Upper lobe of left lung (tissue), 6 donors: Measurements from ENCODE around the gene ASB2. TPM values are rescaled to one million over a fixed set of nuclear protein-coding genes. Genes with fewer than 3 reads are reported as not detected.

Experiments
- ATAC-seq, 2 donors: fragments of 200-7000 bp; cut with Tn5 transposase; one replicate each; pipeline ENCODE4 v1.9.1; 2022; ENCODE audit warnings: mild to moderate bottlenecking in 2 of 2, moderate library complexity in 2 of 2; ENCODE audit not compliant: low FRiP score in 2 of 2
- DNase-seq, 2 donors: peaks; one replicate each; pipeline ENCODE4 v3.0.0-alpha.2; 2019 to 2020
- H3K27ac ChIP-seq, 4 donors: fragments of 200-600 bp; sonication (generic); one replicate each; pipeline ENCODE4 v1.5.1; 2016 to 2019
- H3K27me3 ChIP-seq, 4 donors: fragments of 200-600 bp; sonication (generic); one replicate each; pipeline ENCODE4 v1.5.1; 2017 to 2019
- H3K36me3 ChIP-seq, 4 donors: fragments of 200-600 bp; sonication (generic); one replicate each; pipeline ENCODE4 v1.5.1; 2016 to 2019
- H3K4me1 ChIP-seq, 4 donors: fragments of 200-600 bp; sonication (generic); one replicate each; pipeline ENCODE4 v1.5.1; 2018 to 2019
- H3K4me3 ChIP-seq, 4 donors: fragments of 200-600 bp; sonication (generic); one replicate each; pipeline ENCODE4 v1.5.1; 2017 to 2019; ENCODE audit warnings: mild to moderate bottlenecking in 2 of 4, moderate library complexity in 1 of 4
- H3K9me3 ChIP-seq, 4 donors: fragments of 200-600 bp; sonication (generic); one replicate each; pipeline ENCODE4 v1.5.1; 2018 to 2019
- EP300 ChIP-seq, 4 donors: sonication (generic); formaldehyde crosslinking; IDR thresholded peaks; one replicate each; pipeline ENCODE4 v1.5.1; 2017; ENCODE audit warnings: antibody characterized with exemption in 4 of 4, control low read depth in 2 of 4
- POLR2A ChIP-seq, 4 donors: fragments of 450-650 bp; IDR thresholded peaks; one replicate each; pipeline ENCODE4 v1.5.1; 2016 to 2017; ENCODE audit warnings: antibody characterized with exemption in 4 of 4, mild to moderate bottlenecking in 2 of 4
- POLR2AphosphoS5 ChIP-seq, 2 donors: sonication (generic); formaldehyde crosslinking; IDR thresholded peaks; one replicate each; pipeline ENCODE4 v1.5.1; 2017; ENCODE audit warnings: antibody characterized with exemption in 2 of 2
- WGBS, 2 donors: methylation state at CpG; one replicate each; pipeline ENCODE4 v1.1.5; 2017 to 2018; 5-methylcytosine and 5-hydroxymethylcytosine counted together
- total RNA-seq, 6 donors: library from RNA; depleted of rRNA in 4 of 6; stranded (reverse); fragments of >200 nt in 4 of 6; gene quantifications; one replicate each; pipeline versions ENCODE4 v1.1.0 to v1.2.1, GENCODE V29; 2016 to 2021
- TF ChIP-seq, protein P1 (sequence below), 6 experiments: fragments of 450-650 bp in 4 of 6; fragments of 200-600 bp in 2 of 6; sonication (generic) in 2 of 6; IDR thresholded peaks; one replicate each; pipeline ENCODE4 v1.5.1; 2016 to 2019; ENCODE audit warnings: antibody characterized with exemption in 6 of 6
- donor health status: DM: no; HTN: no; CAD: no; lungs with moderate emphysema.
- donor health status: DM: no; HTN: yes; CAD: no; lungs with severe emphysema.

The ASB2 gene
- total RNA-seq, 6 donors from 2014 or later: 0.76 to 2.2 (median 1.9) TPM; not detected in 1

DNA sequence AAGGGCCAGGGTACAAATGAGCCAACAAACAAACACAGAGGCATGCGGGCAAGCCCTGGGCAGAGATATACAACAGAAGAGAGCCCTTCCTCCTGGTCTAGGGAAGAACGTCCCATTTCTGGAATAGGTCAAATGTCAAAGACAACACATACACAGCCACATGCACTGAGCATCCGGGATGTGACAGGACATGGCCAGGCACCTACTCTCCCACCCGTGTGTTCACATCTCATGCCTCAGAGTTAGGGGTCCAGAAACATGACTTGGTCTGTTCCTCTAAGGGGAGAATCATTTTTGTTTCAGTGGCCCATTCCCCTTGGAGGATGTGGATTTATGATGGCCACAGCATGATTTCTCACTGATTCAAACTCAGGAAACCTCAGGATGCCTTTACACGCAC is 801 bp upstream of the ASB2 start:
- Histone ChIP-seq H3K27me3 (no peaks in the 10 kb centered on the region), H3K27ac (no peak overlapping the region), H3K9me3 (no peaks in the 10 kb centered on the region), H3K36me3 (no peaks in the 10 kb centered on the region), H3K4me3 (no peak overlapping the region), H3K4me1 (no peaks in the 10 kb centered on the region)
- no peak for TF ChIP-seq POLR2AphosphoS5 (IDR thresholded peaks at IDR 0.05)
- no peak for TF ChIP-seq POLR2A (IDR thresholded peaks at IDR 0.05)
- TF ChIP-seq, protein P1, sequence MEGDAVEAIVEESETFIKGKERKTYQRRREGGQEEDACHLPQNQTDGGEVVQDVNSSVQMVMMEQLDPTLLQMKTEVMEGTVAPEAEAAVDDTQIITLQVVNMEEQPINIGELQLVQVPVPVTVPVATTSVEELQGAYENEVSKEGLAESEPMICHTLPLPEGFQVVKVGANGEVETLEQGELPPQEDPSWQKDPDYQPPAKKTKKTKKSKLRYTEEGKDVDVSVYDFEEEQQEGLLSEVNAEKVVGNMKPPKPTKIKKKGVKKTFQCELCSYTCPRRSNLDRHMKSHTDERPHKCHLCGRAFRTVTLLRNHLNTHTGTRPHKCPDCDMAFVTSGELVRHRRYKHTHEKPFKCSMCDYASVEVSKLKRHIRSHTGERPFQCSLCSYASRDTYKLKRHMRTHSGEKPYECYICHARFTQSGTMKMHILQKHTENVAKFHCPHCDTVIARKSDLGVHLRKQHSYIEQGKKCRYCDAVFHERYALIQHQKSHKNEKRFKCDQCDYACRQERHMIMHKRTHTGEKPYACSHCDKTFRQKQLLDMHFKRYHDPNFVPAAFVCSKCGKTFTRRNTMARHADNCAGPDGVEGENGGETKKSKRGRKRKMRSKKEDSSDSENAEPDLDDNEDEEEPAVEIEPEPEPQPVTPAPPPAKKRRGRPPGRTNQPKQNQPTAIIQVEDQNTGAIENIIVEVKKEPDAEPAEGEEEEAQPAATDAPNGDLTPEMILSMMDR (IDR thresholded peaks at IDR 0.05): no peak
- no peak for TF ChIP-seq EP300 (IDR thresholded peaks at IDR 0.05)
- DNase-seq: no peak
- 72 to 73% methylated on average over 5 of the region's 5 CpGs for WGBS, 2 donors
- no peak for ATAC-seq

DNA sequence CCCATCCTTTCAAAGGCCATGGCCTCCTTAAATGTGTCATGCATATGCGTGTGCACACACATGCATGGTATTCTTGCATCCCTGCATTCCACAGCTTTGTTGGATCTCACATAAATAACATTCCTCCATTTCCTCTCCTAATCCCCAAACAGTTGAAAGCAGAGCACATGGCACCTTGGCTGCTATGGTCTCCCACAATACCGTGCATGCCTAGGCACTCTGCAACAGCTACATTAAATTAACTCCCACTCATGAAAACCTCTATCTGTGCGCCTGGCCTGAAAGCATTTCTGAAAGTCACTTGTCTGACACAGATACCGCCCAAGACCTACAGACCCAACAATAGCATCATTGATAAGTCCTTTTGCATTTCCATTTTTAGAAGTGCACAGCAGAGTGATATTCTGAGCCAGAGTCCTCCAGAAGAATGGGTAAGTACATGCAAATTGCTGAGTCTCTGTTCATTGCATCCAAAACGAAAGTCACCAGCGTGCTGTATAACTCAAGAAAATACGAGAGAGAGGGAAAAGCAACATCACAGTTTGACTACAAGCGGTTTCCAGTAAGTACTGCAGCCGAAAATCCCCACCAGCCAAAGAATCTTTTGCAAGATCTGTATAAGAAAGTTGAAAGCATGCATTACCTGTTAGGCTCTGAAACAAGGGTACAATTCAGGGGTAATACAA is 436 bp downstream of the ASB2 start:
- 71 to 80% methylated on average over 9 of the region's 9 CpGs for WGBS, 2 donors
- no peaks in the 10 kb centered on the region for H3K9me3 ChIP-seq
- H3K4me3 ChIP-seq: peak overlapping the region in 2 of 4 donors; percentile 3 to 9
- peaks cover 0 to 6% (median 4%) of the 10 kb centered on the region in 4 donors for H3K4me1 ChIP-seq
- TF ChIP-seq, protein P1 (IDR thresholded peaks at IDR 0.05): no peak
- no peak for TF ChIP-seq POLR2A (IDR thresholded peaks at IDR 0.05)
- TF ChIP-seq POLR2AphosphoS5 (IDR thresholded peaks at IDR 0.05): no peak
- no peak for TF ChIP-seq EP300 (IDR thresholded peaks at IDR 0.05)
- H3K27me3 ChIP-seq: no peaks in the 10 kb centered on the region
- no peak overlapping the region for H3K27ac ChIP-seq
- no peak for DNase-seq
- ATAC-seq: no peak
- H3K36me3 ChIP-seq: no peaks in the 10 kb centered on the region

DNA sequence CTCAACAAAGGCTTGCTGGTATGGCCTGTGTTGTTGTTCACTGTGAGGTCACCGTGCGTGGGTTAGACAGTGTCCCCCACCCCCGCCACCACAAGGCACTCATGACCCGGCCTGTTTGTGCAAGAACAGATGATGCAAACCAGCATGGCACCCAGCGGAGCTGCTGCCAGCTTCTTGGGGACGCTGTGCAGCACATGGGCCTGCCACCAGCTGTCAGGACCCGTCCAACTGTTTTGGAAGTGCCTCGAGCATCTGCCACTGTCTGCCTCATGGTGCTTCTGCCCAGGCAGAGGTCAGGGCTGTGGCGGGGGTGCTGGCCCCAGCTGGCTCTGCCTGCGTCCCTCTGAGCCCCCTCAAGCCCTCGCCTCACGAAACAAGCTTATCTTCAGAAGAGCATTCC is 1.5 kb downstream of the ASB2 start:
- peaks cover 6 to 11% (median 9%) of the 10 kb centered on the region in 4 donors for H3K4me1 ChIP-seq
- H3K9me3 ChIP-seq: no peaks in the 10 kb centered on the region
- no peak overlapping the region for H3K27ac ChIP-seq
- no peaks in the 10 kb centered on the region for H3K36me3 ChIP-seq
- no peak overlapping the region for H3K4me3 ChIP-seq
- H3K27me3 ChIP-seq: no peaks in the 10 kb centered on the region
- DNase-seq: no peak
- TF ChIP-seq EP300 (IDR thresholded peaks at IDR 0.05): no peak
- no peak for TF ChIP-seq POLR2AphosphoS5 (IDR thresholded peaks at IDR 0.05)
- no peak for TF ChIP-seq POLR2A (IDR thresholded peaks at IDR 0.05)
- TF ChIP-seq, protein P1 (IDR thresholded peaks at IDR 0.05): no peak
- ATAC-seq: no peak
- 79 to 100% methylated on average over 2 to 12 of the region's 12 CpGs for whole genome bisulfite sequencing, 2 donors

DNA sequence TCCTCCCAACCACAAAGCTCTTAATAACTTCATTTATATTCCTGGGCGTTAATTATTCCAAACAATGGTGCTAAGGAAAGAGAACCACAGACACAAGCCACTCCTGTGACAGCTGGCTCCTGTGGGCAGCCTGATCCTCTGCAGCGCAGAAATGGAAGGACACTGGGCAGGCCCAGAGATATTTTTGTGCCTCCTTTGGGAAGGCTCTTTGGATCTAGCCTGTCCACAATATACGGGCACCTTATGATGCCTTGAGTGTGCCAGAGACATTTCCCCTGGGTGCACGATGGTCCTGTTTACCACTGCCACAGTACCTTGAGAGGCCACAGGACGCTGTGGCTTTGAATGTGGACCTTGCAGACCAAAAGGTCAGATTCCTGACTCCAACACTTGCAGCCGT is 2.1 kb downstream of the ASB2 start:
- Histone ChIP-seq H3K4me1 (peaks cover 6 to 11% (median 9%) of the 10 kb centered on the region in 4 donors), H3K27me3 (no peaks in the 10 kb centered on the region), H3K9me3 (no peaks in the 10 kb centered on the region), H3K36me3 (no peaks in the 10 kb centered on the region), H3K27ac (no peak overlapping the region), H3K4me3 (no peak overlapping the region)
- TF ChIP-seq EP300 (IDR thresholded peaks at IDR 0.05) (no peak), POLR2AphosphoS5 (IDR thresholded peaks at IDR 0.05) (no peak), POLR2A (IDR thresholded peaks at IDR 0.05) (no peak)
- TF ChIP-seq, protein P1 (IDR thresholded peaks at IDR 0.05): no peak
- DNase-seq: no peak
- no peak for ATAC-seq
- WGBS, 2 donors: 79 to 96% methylated on average over 4 to 6 of the region's 6 CpGs

- Histone ChIP-seq H3K4me3 (no peak overlapping the region), H3K27me3 (no peaks in the 10 kb centered on the region), H3K36me3 (no peaks in the 10 kb centered on the region), H3K27ac (no peak overlapping the region), H3K4me1 (peaks cover 6 to 11% (median 9%) of the 10 kb centered on the region in 4 donors), H3K9me3 (no peaks in the 10 kb centered on the region)
- no peak for DNase-seq
- no peak for TF ChIP-seq POLR2AphosphoS5 (IDR thresholded peaks at IDR 0.05)
- TF ChIP-seq, protein P1 (IDR thresholded peaks at IDR 0.05): no peak
- no peak for ATAC-seq
- WGBS, 2 donors: 72 to 93% methylated on average over 2 to 4 of the region's 6 CpGs
Measured at GRCh38 chr14:93973607-93974006, 2.8 kb downstream of the ASB2 start.
